WI38 (cell line): Measurements from ENCODE around the gene GNA15.

Source experiments
- H3K4me3 ChIP-seq: 2 replicates; pipeline ENCODE4 v1.5.1; 2011; ENCODE audit warnings: low read depth, mild to moderate bottlenecking, control low read depth, low read length
- CTCF ChIP-seq: IDR thresholded peaks from 2 replicates; pipeline ENCODE4 v1.5.1; 2012; ENCODE audit warnings: low read depth, mild to moderate bottlenecking, control low read depth, low read length

Gene GNA15

GRCh38 chr19:3183721-3184641, 48.1 kb downstream of the GNA15 start:
- H3K4me3 ChIP-seq: no peak overlapping the region
- TF ChIP-seq CTCF: no peak

- H3K4me3 ChIP-seq: peak overlapping the region; percentile 86
- no peak for TF ChIP-seq CTCF
Measured at GRCh38 chr19:3184847-3185460, 49.1 kb downstream of the GNA15 start.

GRCh38 chr19:3185461-3186159, 49.8 kb downstream of the GNA15 start, which contains the start of gene NCLN:
TSS of gene NCLN (plus strand) at chr19:3185930. CDS start at chr19:3186031, 101 bp downstream.
- peak within 1 kb of the TSS; percentile 86 for H3K4me3 ChIP-seq
- TF ChIP-seq CTCF: no peak

- H3K4me3 ChIP-seq: peak overlapping the region; percentile 86
- TF ChIP-seq CTCF: no peak
Measured at GRCh38 chr19:3186160-3186688, 50.4 kb downstream of the GNA15 start.

GRCh38 chr19:3186891-3187661, 51.2 kb downstream of the GNA15 start:
- no peak for TF ChIP-seq CTCF
- peak overlapping the region; percentile 86 for H3K4me3 ChIP-seq

- TF ChIP-seq CTCF: no peak
- H3K4me3 ChIP-seq: no peak overlapping the region
Measured at GRCh38 chr19:3187662-3188511, 52.1 kb downstream of the GNA15 start.
